Activated CD8-positive, alpha-beta memory T cell treated with anti-CD3 and anti-CD28 coated beads, Interleukin-2, amount 50 U/mL, for 48 hours (primary cell): Measurements from ENCODE around the gene FOXP1.
A peak's percentile ranks its signal among the peaks of the same experiment; 100 is the strongest.

ENCODE experiments used
- DNase-seq: peaks from one replicate; pipeline ENCODE4 v3.0.0-alpha.2; 2020

The FOXP1 gene

DNA sequence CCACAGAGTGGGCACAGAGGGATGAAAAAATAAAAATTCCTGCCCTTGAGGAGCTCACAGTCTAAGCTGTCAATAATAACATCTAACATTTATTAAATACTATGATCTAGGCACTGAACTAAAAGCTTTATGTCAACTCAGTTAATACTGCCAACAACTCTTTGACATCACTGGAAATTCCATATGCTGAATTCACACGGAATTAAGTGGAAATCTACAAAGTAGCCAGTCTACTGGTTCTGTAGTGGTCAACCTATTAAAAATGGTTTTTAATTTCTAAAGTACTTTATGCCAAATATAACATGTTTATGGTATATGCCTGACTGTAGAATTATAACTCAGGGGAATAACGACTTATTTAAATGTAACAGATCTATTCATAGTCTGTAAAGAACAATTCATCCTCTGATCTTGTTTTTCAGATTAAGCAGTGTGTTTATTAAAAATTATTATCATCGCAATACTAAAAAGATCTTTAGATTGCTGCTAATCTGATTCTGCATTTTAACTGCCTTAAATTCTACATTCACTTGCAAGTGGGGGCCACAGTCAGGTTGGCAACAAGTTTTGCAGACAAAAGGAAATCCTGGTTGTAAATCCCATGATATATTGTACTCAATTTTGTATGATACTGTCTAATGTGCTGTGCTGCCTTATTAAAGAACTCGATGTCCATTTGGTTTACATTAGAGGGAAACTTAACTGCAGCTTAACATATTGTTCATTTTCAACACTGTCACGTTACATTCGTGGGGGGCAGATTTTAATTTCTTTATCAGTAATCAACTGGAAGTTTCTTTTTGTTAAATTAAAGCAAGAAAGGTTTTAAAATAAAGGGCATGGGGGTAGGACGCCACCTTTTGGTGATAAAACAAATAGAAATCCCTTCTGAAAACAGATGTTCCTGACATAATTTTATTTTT lies 2.6 kb upstream of the FOXP1 start:
- no peak for DNase-seq

DNA sequence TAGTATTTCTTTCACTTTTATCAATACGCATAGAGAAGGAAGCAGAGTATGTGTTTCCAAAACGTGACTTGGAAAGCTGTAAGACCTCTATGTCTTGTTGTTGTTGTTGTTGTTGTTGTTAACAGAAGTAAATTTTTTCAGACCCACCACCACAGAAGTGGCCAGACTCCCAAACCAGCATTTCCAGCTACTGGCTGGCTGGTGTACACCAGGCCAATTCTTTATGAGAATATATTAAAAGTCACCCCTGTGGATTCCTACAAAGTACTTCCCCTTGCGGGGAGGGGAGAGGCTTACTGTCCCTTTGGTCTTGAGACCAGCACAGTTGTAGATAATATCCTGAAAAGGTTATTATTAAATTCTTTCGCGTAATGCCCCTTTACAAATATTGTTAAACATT lies 1.6 kb upstream of the FOXP1 start:
- DNase-seq, result no peak

DNA sequence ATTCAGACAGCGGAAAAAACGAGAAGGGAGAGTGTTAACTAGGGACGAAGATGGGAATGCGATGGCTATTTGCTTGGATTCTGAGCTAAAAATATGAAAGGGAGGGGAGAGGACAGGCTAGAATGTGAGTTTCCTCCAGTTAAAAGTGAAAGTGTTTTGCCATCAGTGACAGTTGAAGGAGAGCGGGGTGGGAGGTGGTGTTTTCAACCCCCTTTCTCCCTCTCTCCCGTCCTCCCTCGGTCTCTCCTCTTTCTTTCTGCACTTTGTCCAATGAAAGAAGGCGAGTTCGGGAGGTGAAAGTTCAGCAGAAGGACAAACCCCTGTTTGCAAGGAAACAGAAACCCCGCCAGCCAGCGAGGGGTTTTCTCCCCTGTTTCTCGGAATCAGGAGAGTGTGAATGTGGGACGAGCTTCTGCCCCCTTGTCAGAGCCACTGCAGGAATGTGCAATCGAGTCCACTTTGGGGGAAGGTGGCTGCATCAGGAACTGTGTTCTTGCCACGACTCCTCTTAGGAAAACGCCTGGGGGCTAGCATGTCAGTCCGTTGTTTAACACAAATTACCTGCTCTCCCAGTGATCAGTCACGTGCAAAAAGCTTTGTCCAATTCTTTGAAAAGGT lies 975 bp upstream of the FOXP1 start:
- peak; percentile 80 for DNase-seq

DNA sequence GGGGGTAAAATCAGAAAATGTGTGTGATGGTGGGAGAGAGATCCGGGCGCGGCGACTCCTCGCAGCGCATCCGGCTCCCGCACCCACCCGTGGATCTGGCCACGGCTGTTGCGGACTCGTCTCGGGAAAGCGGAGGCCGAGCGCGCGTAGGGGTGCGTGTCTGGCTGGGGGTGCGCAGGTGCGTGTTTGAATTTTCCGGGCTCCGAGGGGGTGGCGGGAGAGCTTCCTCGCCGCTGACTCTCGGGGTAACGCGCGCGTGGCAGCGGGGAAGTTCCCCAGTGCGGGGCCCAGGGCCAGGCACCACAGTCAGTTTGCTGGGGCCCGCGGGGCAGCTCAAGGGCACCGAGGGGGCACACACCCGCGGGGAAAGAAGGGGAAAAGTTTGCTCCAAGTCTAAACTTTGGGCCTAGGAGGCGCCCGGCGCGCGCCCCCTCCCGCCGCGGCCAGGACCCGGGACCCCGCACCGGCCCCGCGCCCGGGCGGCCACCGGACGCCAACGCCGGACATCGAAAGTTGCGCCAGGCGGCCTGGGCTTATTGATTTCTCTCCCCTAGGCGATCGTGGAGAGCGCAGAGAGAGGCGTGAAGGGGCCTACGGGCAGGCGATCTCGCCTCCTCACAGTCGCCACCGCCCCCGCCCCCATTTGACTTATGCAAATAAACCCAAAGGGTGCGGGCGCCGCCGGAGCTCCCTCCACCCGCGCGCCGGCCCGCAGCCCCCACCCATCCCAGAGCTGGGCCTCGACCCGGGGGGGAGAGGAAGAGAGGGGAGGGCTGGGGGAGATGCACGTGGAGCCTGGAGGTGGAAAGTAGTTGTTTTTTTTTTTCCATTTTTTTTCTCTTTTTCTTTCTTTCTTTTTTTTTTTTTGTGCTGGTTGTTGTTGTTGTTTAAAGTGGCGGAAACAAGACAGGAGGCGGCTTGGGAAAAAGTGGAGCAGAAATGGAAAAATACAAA lies 639 bp downstream of the FOXP1 start:
- peak; percentile 85 for DNase-seq

DNA sequence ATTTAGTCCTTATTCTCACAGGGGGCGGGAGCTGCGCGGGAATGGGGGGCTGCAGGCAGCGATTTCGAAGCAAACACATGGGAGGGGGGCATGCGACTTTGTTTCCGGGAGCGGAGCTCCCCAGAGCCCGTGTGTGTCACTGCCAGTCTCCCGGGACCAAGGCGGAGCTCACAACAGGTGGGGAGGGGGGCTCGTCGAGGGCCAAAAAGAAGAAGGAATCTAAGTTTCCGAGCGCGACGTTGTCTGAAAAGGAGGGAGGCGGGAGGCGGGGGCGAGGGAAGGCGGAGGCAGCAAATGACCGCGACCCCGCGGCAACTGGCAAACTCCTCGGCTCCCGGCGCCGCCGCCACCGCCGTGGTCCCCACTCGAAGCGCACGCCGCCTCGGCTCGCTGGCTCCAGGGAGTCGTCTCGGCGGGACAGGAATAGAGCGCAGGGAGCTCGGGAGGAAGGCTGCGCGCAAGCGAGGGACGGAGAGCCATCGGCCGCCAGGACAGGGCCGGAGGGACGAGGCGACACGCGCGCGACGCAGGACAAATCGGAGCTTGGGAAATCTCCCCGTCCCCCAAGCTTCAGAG lies 1.4 kb downstream of the FOXP1 start:
- peak; percentile 81 for DNase-seq

DNA sequence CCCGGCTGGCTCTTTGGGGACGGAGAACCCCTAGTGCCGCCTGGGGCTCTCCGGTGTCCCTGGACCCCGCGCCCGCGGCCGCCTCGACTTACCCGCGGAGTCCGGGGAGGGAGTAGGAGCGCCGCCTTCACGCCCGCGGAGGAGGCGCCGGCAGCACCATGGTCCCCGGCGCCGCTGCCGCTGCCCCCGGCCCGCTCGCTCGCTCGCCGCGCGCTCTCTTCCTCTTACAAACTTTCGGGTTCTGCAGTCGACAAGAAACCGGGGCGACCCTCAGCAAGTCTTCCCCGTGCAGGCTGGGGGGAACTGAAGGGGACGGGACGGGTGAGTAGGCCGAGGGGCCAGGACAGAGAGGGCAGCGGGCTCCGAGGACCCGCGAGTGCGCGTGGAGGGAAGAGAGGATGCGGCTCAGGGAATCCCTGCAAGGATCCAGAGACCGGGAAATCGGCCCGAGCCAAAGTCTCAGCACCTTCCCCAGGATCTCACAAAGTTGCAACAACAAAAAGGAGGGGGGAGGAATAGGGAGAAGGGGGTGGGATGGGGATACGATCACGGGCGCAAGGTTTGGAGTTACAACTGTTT lies 2.0 kb downstream of the FOXP1 start:
- peak; percentile 77 for DNase-seq

DNA sequence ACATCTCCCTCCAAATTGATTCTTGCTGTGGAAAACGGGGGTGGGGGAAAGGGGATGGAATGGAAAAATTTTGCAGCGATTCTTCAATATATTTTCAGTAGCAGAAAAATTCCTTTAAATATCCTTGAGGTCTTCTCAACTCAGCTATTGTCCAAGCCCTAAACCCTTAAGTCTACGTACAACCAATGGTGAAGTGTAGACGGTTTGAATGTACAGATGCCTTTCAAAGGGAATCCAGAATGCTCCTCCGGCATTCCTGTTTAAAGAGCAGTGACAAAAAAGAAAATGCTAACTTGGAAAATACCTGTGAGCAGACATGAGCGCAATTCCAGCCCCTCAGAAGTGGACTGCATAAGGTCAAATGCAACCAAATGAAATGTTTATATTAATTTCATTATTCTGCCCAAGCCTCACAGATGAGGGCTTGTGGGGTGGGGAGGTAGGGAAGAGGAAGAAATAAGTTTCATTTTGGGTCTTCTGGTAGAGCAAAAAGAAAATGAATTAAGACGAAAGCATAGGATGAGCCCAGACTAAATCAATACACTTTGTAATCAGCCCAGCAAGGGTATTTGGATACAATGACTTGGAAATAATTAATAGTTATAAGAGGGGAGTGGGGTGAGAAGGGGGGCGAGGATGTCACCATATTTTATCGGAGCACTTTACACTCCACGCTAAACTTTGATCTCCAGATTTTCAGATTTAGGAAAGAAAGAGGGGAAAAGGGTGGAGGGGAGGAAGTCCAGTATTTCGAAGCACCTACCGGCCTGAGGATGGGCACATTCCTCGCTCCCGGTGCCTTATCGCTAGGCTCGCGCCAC lies 2.7 kb downstream of the FOXP1 start:
- no peak for DNase-seq

DNA sequence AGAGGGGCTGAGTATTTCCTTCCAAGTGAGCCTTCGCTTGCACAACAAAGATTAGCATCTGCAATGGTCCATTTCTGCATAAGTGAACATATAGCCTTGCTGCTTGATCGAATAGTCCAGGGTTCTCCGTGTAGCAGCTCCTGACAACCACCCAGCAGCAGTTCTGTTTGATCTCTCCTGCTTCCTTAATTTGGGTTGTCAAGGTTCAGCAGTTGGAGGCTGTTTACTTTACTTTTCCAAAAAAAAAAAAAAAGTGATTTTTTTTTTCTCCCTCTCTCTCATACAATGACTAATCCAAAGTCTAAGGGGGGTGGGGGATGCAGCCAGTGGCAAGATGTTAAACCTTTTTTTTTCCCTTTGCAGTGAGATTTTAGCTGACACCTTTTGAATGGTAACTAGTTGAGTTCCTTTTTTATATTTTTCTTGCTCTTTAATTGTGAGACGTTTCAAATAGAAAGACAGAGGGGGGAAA lies 3.6 kb downstream of the FOXP1 start:
- DNase-seq, result no peak

DNA sequence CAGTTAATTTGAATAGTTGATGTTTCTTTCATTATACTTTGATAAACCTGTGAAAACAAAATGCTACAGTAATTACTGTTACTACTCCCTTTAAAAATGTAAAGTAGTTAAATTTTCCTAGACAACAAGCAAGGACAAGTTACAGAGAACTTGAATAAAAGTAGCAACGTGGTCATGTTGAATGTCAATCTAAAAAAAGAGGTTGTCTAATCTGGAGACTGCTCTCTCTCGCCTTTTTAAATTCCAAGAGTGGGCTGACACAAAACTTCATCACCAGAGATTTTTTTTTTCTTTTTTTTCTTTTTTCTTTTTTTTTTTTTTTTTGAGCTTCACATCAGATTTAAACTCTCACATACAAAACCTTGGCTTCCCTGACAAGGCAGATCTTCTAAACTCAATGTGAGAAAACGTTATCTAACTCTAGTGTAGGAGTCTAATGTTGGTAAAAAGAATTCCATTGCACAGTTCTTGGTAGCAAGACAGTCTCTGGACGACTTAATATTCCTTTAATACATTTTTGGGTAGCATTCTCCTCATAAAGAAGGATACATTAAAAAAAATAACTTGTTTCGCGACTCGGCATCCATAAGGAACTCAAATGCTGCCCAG lies 4.1 kb downstream of the FOXP1 start:
- DNase-seq, result no peak

DNA sequence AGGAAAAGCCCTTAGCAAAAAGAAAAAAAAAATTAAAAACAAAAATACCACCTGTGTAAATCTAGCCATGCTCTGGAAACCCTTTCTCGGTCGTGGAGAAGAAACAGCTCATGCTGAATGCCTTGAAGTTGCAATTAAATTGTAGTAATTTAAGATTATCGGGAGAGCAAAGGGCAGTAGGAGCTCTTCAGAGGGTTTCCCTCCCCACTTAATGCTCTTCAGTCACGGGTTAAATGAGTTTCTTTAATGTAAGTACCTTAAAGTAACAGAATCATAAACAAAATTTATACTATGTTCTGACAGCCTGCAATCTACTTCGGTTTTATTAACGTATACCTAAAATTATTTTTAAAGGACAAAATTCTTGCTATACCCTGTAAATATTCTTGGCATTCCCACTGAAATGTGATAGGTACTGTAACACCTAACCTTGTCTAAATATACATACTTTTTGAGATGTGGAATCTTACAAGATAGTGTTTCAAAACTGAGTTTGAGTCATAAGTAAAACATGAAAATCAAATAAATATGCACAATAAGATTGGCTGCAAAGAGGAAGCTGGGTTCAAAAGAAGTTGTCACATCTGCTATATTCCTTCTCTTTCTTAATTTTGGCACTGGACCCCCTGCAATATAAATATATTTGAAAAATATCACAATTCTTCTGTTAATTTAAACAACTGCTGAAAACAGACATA lies 5.3 kb downstream of the FOXP1 start:
- no peak for DNase-seq

DNA sequence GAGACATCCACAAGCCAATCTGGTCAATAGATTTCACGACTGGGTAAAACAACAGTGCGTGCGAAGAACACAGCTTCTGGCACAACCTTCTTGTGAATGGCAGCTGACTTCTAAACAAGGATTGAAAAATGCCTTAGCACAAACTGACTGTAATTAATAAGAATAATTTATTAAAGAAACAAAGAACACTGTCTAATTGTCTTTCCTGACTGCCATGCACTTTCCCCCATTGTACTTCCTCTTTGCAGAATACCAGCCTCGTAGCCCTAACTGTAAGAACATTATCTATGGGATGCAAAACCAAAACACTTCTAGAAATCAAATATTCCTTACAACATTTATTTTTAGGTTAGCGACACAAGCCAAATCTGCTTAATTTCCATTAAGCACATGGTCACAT lies 6.5 kb downstream of the FOXP1 start:
- DNase-seq, result no peak

DNA sequence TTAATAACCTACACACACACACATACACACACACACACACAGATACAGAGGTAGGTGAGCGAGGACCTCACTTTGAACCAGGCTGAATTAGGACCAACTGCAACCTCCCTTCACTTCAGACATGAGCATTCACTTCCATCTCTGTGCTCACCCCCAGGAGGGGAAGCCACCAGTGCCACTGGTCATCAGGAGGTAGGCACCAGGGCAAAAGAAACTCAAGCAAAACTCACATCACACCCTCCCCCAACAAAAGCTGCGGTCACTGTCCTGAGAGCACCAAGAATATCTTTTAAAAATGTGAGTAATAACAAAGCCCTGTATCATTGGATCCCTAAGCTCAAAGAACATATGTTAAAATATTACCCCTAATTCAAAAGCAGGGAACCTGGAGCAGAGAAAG lies 8.1 kb downstream of the FOXP1 start:
- DNase-seq, result no peak

DNA sequence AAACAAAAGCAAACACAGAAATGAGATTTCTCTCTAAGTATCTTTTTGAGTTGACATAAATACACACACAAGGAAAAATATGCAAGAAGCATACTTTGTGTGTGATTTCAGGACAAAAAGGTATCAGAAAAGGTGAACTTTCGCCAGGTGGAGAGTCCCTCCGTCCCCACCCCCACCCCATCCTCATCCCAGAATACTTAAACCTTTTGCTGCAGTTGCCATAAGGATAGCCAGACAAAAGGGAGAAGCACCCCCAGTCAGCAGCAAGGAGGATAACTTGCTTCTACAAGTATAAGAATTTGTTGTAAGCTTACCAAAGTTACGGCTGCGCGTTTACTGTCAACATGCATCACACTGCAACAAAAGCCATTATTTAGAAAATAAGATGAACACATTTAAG lies 10.3 kb downstream of the FOXP1 start:
- DNase-seq, result no peak

DNA sequence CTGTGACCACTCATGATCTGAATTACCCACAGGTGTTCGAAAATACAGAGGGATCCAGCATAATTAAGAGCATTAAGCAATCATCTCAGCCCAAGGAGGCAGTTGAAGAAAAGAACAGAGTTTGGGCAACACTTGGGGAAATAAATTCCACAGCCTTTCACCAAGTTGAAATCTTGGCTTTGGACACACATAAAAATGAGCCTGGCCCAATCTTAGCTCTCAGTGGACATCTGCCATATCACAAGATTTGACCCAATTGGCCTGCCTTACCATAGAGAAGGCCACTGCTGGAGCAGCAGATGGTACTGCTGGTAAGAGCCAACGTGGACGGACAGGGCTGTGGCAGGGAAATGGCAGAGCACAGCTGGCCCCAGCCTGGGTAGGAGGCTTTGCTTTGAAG lies 13.0 kb downstream of the FOXP1 start:
- DNase-seq, result no peak

DNA sequence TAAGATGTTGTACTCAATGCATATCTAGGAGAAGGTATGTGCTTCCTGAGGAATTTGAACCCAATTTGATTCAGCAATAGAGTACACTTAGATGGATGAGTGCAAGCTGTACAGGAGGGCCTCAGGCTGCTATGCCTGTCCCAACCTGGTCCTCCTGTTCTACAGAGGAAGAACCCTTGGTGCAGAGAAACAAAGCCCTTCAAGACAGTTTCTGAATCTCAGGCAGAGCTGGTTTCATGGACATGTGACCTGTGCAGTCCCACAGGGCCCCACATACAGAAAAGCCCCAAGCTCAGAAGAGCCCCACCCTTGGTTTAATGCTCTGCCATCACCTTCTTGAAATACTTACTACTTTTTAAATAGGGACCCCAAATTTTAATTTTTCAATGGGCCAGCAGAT lies 15.3 kb downstream of the FOXP1 start:
- DNase-seq, result no peak

DNA sequence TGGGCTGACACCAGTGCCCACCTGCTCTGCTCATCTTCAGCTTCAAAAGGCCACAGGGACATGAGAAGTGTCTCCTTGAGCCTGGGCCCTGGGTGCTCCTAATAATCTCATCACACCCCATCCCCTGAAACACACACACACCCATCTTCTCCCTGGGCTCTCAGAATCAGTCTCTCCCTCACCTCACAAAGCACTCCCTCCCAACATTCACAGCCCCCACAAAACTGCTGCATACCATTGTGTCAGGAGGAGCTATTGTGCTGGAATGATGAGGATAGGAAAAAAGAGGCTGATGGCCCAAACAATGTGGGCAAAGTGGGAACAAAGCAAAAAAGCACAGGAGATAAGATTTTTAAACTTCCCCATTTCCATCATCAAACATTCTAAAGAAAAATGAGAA lies 16.8 kb downstream of the FOXP1 start:
- DNase-seq, result no peak

DNA sequence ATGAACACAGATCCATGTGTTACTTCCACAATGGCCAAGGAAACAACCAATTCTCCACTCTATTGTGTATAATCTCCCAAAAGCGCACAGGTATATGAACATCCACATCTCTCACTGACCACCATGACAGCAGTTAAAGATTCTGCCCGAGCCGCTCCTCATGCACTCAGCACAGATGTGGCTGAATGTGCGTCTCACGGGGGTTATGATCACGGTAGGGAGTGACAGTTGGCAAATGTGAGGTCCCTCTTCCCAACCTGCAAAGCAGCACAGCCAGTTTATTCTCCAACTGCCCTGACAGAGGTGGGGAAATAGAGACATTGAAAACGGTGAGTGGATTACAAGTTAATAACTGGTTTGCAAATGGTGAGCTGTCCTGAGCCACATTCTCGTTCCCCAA lies 17.6 kb downstream of the FOXP1 start:
- DNase-seq, result no peak

DNA sequence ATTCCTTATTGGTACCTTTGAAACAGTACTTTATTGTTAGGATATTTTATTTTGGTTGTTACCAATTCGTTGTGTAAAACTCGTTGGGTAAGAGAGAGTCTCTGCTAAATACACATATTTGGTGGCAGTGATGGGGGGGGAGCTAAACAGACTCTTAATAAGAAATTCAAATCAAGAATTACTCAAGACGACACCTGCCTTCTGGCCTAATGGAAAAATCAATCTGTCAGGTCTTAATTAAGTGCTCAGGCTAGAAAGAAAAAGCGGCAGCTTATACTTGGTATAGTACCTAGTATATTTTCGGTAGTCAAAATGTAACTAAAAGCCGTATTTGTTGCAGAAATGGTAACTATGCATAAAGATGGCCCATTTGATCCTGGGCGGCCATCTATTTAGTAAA lies 18.2 kb downstream of the FOXP1 start:
- no peak for DNase-seq

DNA sequence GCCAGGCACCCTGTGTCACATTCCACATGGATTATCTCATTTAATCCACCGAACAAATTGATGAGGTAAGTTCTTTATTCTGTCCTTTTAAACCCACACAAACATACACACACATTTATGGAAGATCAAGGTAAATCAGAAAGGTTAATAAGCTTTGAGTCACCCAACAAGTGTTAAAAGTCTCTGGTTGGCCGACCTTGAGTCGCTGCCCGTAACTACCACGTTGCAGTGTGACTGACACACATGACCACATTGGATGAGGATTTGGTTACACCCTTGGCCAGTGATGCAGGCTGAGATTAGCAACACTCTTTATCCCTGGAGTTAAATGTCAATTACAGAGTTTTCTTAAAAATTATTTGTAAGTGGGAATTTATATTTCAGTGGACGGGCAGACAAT lies 19.2 kb downstream of the FOXP1 start:
- no peak for DNase-seq

DNA sequence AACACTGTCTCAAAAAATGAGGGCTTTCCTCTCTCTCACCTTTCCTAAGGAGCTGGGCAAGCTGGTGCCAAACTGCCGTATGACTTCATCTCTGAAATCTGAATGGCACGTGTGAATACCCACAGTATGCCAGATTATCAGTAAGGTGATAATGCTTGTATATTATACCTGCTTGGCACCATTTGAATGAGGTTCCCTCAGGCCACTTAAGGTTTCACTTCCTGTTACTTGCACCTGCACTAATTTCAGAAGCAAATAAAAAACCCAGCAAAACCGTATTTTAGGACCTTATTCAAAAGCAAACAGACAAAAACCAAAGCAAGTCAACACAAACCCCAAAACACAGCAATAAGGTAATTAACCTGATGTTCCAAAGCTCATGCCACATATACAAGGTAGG lies 19.7 kb downstream of the FOXP1 start:
- DNase-seq, result no peak

DNA sequence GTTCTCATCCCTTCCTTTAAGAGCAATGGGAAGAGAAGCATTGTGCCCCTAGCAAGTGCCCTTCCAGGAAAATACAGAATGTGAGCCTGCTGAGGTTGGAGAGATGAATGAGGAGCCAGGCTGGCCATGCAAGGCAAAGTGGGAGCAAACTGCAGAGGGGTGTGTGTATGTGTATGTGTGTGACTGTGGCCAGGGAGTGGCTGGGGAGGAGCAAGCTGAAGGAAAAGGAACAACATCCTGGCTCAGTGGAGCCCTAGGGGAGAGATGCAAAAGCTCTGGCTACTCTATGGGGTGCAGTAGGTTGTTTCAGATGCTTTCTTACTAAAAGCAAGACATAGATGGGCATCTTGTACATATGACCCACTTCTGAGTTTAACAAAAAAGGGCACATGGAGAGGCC lies 20.6 kb downstream of the FOXP1 start:
- no peak for DNase-seq
